ENCODE data around the gene MAG. TPM values are rescaled to one million over a fixed set of nuclear protein-coding genes. Genes with fewer than 3 reads are reported as not detected.

Gene MAG
- total RNA-seq, 1 donor: not detected

DNA sequence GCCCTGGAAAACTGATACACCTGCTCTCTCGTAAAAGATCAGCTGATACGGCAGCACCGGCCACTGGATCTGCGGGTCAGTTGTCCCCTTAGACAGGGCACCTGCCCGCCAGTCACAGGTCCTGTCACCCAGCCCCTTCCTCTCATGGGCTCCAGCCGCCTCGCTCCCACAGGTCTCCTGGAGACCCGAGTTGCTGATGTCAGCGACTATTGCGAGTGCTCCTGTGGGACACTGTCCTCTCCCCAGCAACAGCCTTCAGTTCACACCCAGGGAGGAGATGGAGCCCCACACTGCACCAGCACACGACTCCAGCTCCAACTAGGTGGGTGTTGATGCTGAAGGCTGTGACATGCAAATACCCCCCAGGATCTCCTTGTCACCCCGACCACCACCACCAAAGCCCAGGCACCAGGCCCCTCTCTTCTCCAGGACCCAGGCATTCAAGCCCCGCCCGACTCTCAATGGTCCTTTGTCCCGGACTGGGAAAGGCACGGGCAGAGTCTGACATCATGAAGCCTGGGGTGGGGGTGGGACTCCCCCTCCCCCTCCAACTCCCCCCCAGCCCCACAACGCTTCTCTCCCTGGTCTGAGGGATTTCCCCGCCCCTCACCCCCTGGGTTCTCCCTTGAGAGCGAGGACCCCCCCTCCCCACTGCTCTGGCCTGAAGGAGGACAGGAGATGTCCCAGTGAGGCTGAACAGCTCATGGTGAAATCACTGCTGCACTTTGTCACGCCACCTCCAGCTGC is 1.4 kb upstream of the MAG start:
- H3K4me3 ChIP-seq (ENCODE audit: low read depth, low read length): no peak overlapping the region
- TF ChIP-seq, protein P1, sequence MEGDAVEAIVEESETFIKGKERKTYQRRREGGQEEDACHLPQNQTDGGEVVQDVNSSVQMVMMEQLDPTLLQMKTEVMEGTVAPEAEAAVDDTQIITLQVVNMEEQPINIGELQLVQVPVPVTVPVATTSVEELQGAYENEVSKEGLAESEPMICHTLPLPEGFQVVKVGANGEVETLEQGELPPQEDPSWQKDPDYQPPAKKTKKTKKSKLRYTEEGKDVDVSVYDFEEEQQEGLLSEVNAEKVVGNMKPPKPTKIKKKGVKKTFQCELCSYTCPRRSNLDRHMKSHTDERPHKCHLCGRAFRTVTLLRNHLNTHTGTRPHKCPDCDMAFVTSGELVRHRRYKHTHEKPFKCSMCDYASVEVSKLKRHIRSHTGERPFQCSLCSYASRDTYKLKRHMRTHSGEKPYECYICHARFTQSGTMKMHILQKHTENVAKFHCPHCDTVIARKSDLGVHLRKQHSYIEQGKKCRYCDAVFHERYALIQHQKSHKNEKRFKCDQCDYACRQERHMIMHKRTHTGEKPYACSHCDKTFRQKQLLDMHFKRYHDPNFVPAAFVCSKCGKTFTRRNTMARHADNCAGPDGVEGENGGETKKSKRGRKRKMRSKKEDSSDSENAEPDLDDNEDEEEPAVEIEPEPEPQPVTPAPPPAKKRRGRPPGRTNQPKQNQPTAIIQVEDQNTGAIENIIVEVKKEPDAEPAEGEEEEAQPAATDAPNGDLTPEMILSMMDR (IDR thresholded peaks at IDR 0.05; ENCODE audit: insufficient read depth, low read depth, low read length): no peak
- DNase-seq (ENCODE audit: low read depth): no peak

DNA sequence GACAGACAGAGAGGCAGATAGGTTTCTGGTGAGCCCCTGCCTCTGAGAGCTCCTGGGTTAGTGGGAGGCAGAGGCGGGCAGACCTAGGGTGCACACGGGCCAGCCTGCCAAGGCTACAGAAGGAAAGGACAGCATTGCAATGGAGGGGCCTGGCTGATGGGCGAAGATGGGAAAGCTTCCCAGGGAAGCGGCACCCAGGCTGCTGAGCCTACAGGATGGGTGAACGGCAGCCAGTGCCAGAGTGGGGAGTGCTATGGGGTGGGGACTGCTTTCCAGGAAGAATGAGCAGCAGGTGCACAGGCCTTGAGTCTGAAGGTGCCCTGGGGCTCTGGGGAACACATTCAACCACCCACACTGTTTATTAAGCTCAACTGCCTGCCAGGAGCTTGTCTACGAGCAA is 702 bp upstream of the MAG start:
- H3K4me3 ChIP-seq (ENCODE audit: low read depth, low read length): no peak overlapping the region
- TF ChIP-seq, protein P1 (IDR thresholded peaks at IDR 0.05; ENCODE audit: insufficient read depth, low read depth, low read length): no peak
- no peak for DNase-seq (ENCODE audit: low read depth)

DNA sequence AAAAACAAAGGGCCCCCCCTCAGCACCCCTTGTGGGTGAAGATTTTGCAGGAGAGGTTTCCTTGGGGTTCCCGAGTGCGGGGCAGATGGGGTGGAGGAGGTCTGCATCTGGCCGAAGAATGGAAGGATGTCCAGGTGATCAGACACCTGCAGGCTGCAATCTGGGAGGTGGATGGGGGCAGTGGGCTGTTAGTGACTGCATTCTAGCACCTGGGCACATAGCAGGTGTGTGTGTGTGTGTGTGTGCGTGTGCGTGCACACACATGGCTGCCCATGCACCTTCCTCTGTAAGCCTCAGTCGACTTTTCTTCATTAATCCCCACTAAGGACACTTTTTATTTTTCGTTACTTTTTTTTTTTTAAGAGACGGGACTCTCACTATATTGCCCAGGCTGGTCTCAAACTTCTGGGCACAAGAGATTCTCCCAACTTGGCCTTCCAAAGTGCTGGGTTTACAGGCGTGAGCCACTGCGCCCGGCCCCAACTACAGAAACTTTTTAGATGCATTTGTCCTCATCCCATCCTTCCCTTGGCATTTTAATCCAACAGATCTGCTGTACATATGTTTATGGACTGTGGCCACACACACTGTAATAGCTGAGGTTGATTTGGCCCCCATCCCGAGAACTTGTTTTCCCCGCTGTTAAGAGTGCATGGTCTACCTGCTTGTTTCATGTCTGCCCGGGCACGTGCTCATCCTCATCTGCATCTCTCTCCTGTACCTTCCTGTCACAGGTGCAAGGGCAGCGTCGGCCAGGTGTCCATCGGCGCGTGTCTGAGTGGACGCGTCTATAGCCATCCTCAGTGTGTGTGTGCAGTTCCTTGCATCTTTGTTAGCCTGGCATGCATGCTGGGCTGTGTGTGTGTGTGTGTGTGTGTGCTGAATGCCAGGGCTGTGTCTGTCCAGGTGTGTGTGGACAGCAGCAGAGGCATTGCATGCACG is 731 bp downstream of the MAG start:
- TF ChIP-seq, protein P1 (IDR thresholded peaks at IDR 0.05; ENCODE audit: insufficient read depth, low read depth, low read length): no peak
- DNase-seq (ENCODE audit: low read depth): no peak
- no peak overlapping the region for H3K4me3 ChIP-seq (ENCODE audit: low read depth, low read length)

DNA sequence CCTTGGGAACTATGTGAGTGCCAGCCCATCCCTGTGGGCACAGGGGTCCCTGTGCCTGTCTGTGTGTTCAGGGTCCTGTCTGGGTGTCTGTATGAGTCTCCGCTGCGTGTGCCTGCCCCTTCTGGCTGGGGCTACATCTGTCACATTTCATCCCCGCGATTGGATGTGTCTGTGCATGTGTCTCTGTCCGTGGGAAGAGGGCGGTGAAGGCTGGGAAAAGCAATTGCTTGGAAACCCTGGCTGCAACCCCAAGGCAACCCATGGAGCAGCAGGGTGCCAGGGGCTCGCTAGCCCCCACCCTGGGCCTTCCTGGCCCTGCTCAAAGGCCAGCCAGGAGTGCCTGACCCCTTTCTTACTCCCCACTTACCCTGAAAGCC is 1.4 kb downstream of the MAG start:
- no peak for DNase-seq (ENCODE audit: low read depth)

GRCh38 chr19:35293808-35294207 is 1.8 kb downstream of the MAG start:
- TF ChIP-seq, protein P1 (IDR thresholded peaks at IDR 0.05; ENCODE audit: insufficient read depth, low read depth, low read length): no peak
- DNase-seq (ENCODE audit: low read depth): no peak
- no peak overlapping the region for H3K4me3 ChIP-seq (ENCODE audit: low read depth, low read length)

More for the DNA sequence above, 1.4 kb downstream of the MAG start:
- TF ChIP-seq, protein P1 (IDR thresholded peaks at IDR 0.05; ENCODE audit: insufficient read depth, low read depth, low read length): no peak
- H3K4me3 ChIP-seq (ENCODE audit: low read depth, low read length): no peak overlapping the region

- TF ChIP-seq, protein P1 (IDR thresholded peaks at IDR 0.05; ENCODE audit: insufficient read depth, low read depth, low read length): no peak
- no peak overlapping the region for H3K4me3 ChIP-seq (ENCODE audit: low read depth, low read length)
- no peak for DNase-seq (ENCODE audit: low read depth)
Observed at GRCh38 chr19:35294328-35294727, 2.4 kb downstream of the MAG start.

Data from fibroblast of villous mesenchyme (primary cell).